ENCODE results near the gene PSAP. TPM values are rescaled to one million over a fixed set of nuclear protein-coding genes. Genes with fewer than 3 reads are reported as not detected.

PSAP gene
- total RNA-seq, 2 experiments from 2014 or later: 191 to 206 TPM

GRCh38 chr10:71799112-71799511 lies 51.9 kb downstream of the PSAP start:
- no peak overlapping the region for H3K27ac ChIP-seq (ENCODE audit: low read depth in 1 of 2, low read length in 2 of 2)
- Mint-ChIP-seq H3K27me3 (no peaks in the 10 kb centered on the region), H3K36me3 (ENCODE audit: low read depth) (no peaks in the 10 kb centered on the region), H3K27ac (no peak overlapping the region), H3K9me3 (no peaks in the 10 kb centered on the region), H3K4me1 (ENCODE audit: low read depth) (peaks cover 9% of the 10 kb centered on the region), H3K4me3 (no peak overlapping the region)
- DNase-seq (no peak), ATAC-seq (ENCODE audit: poor library complexity) (no peak)
- no peak overlapping the region for H3K4me3 ChIP-seq (ENCODE audit: low read length)
- ChIA-PET CTCF (no interaction called here), POLR2A (no interaction called here)
- no peak for TF ChIP-seq CTCF (IDR thresholded peaks at IDR 0.05)
- no peaks in the 10 kb centered on the region for H3K36me3 ChIP-seq (ENCODE audit: insufficient read depth, low read length)
- H3K27me3 ChIP-seq (ENCODE audit: control insufficient read depth in 1 of 2, insufficient read depth in 2 of 2, low read length in 2 of 2): no peaks in the 10 kb centered on the region
- peaks cover 3% of the 10 kb centered on the region for H3K4me1 ChIP-seq (ENCODE audit: insufficient read depth, low read length)
- peaks cover 0 to 4% of the 10 kb centered on the region in 2 experiments for H3K9me3 ChIP-seq (ENCODE audit: control insufficient read depth in 1 of 2, insufficient read depth in 1 of 2, low read length in 2 of 2)
- intact Hi-C loops (cut with DNase I, micrococcal nuclease): no loop called here

GRCh38 chr10:71798308-71798624 lies 52.8 kb downstream of the PSAP start:
- H3K36me3 Mint-ChIP-seq (ENCODE audit: low read depth): no peaks in the 10 kb centered on the region
- no peak for ATAC-seq (ENCODE audit: poor library complexity)
- H3K36me3 ChIP-seq (ENCODE audit: insufficient read depth, low read length): no peaks in the 10 kb centered on the region
- no peak overlapping the region for H3K4me3 ChIP-seq (ENCODE audit: low read length)
- no peak overlapping the region for H3K27ac Mint-ChIP-seq
- H3K4me1 ChIP-seq (ENCODE audit: insufficient read depth, low read length): peaks cover 3% of the 10 kb centered on the region
- no peaks in the 10 kb centered on the region for H3K9me3 Mint-ChIP-seq
- TF ChIP-seq CTCF (IDR thresholded peaks at IDR 0.05): no peak
- no peak for DNase-seq
- intact Hi-C loops (cut with DNase I, micrococcal nuclease): no loop called here
- no peak overlapping the region for H3K27ac ChIP-seq (ENCODE audit: low read depth in 1 of 2, low read length in 2 of 2)
- H3K4me3 Mint-ChIP-seq: no peak overlapping the region
- H3K27me3 ChIP-seq (ENCODE audit: control insufficient read depth in 1 of 2, insufficient read depth in 2 of 2, low read length in 2 of 2): no peaks in the 10 kb centered on the region
- H3K4me1 Mint-ChIP-seq (ENCODE audit: low read depth): peaks cover 9% of the 10 kb centered on the region
- no peaks in the 10 kb centered on the region for H3K27me3 Mint-ChIP-seq
- CTCF ChIA-PET: no interaction called here
- peaks cover 0 to 4% of the 10 kb centered on the region in 2 experiments for H3K9me3 ChIP-seq (ENCODE audit: control insufficient read depth in 1 of 2, insufficient read depth in 1 of 2, low read length in 2 of 2)
- POLR2A ChIA-PET: no interaction called here

GRCh38 chr10:71797533-71798307 lies 53.3 kb downstream of the PSAP start:
- intact Hi-C loops (cut with DNase I, micrococcal nuclease): no loop called here
- peak; percentile 26 for ATAC-seq (ENCODE audit: poor library complexity)
- Mint-ChIP-seq H3K27ac (no peak overlapping the region), H3K4me1 (ENCODE audit: low read depth) (peaks cover 9% of the 10 kb centered on the region), H3K4me3 (no peak overlapping the region), H3K36me3 (ENCODE audit: low read depth) (no peaks in the 10 kb centered on the region), H3K27me3 (no peaks in the 10 kb centered on the region), H3K9me3 (no peaks in the 10 kb centered on the region)
- no peak overlapping the region for H3K27ac ChIP-seq (ENCODE audit: low read depth in 1 of 2, low read length in 2 of 2)
- CTCF ChIA-PET: no interaction called here
- no peaks in the 10 kb centered on the region for H3K36me3 ChIP-seq (ENCODE audit: insufficient read depth, low read length)
- H3K27me3 ChIP-seq (ENCODE audit: control insufficient read depth in 1 of 2, insufficient read depth in 2 of 2, low read length in 2 of 2): no peaks in the 10 kb centered on the region
- no peak overlapping the region for H3K4me3 ChIP-seq (ENCODE audit: low read length)
- POLR2A ChIA-PET: no interaction called here
- TF ChIP-seq CTCF (IDR thresholded peaks at IDR 0.05): no peak
- H3K4me1 ChIP-seq (ENCODE audit: insufficient read depth, low read length): peaks cover 3% of the 10 kb centered on the region
- H3K9me3 ChIP-seq (ENCODE audit: control insufficient read depth in 1 of 2, insufficient read depth in 1 of 2, low read length in 2 of 2): peaks cover 0 to 4% of the 10 kb centered on the region in 2 experiments
- DNase-seq: no peak

Data from CD4-positive, alpha-beta T cell (primary cell).